ENCODE data around the gene MAD1L1. TPM values are rescaled to one million over a fixed set of nuclear protein-coding genes. Genes with fewer than 3 reads are reported as not detected.

Gene MAD1L1
- 12.7 TPM for polyA plus RNA-seq (2013, experiment 1 of 2)
- 12.2 TPM for polyA plus RNA-seq (2013, experiment 2 of 2)

- peak within 1 kb of the TSS; percentile 95 for H2AFZ ChIP-seq (ENCODE audit: low read depth, low read length)
- H4K8ac ChIP-seq (ENCODE audit: low read length), result peak within 1 kb of the TSS; percentile 63
- peak within 1 kb of the TSS; percentile 72 for H2AK5ac ChIP-seq (ENCODE audit: low read length, severe bottlenecking)
- peaks cover 7% of the 10 kb centered on the region for H3K4me1 ChIP-seq (ENCODE audit: control insufficient read depth, insufficient read depth, low read depth, low read length)
- H3K27me3 ChIP-seq (ENCODE audit: control insufficient read depth in 1 of 2, insufficient read depth in 1 of 2, low read length in 2 of 2), result no peaks in the 10 kb centered on the region
- H2BK15ac ChIP-seq (ENCODE audit: low read depth, poor library complexity, severe bottlenecking), result no peak within 1 kb of the TSS
- under 1% methylated on average over 63 of the region's 63 CpGs for whole genome bisulfite sequencing
- H2BK120ac ChIP-seq (ENCODE audit: low read depth, low read length), result peak within 1 kb of the TSS; percentile 75
- peak within 1 kb of the TSS; percentile 40 to 92 for H3K18ac ChIP-seq (ENCODE audit: low read depth in 1 of 2, low read length in 2 of 2)
- H3K27ac ChIP-seq (ENCODE audit: low read length, poor library complexity, severe bottlenecking), result peak within 1 kb of the TSS; percentile 61
- no peak within 1 kb of the TSS for H2BK5ac ChIP-seq (ENCODE audit: low read depth, low read length, poor library complexity, severe bottlenecking)
- peak within 1 kb of the TSS in 1 of 2 experiments; percentile 29 for H3K23ac ChIP-seq (ENCODE audit: low read length in 2 of 2)
- peak within 1 kb of the TSS; percentile 86 for H4K91ac ChIP-seq (ENCODE audit: low read length)
- H2BK12ac ChIP-seq (ENCODE audit: low read length in 2 of 2), result no peak within 1 kb of the TSS
- peak; percentile 92 for DNase-seq
- peak within 1 kb of the TSS; percentile 81 for H3K9ac ChIP-seq (ENCODE audit: low read length)
- H3K36me3 ChIP-seq (ENCODE audit: control insufficient read depth in 1 of 2, insufficient read depth in 2 of 2, low read depth in 1 of 2, low read length in 2 of 2), result peaks cover 42 to 43% of the 10 kb centered on the region in 2 experiments
- H3K79me1 ChIP-seq (replicated peaks; ENCODE audit: low read length, poor library complexity, severe bottlenecking), result peaks cover 29% of the 10 kb centered on the region
- H3K14ac ChIP-seq (ENCODE audit: low read length in 2 of 2), result no peak within 1 kb of the TSS
- H3K4me2 ChIP-seq (ENCODE audit: low read length, poor library complexity, severe bottlenecking), result peak within 1 kb of the TSS; percentile 84
- peak within 1 kb of the TSS; percentile 86 to 91 for H3K4me3 ChIP-seq (ENCODE audit: insufficient read depth in 1 of 2, low read depth in 1 of 2, low read length in 2 of 2)
- H3K4ac ChIP-seq (ENCODE audit: low read depth in 1 of 2, low read length in 2 of 2), result peak within 1 kb of the TSS; percentile 75 to 83
- H3K9me3 ChIP-seq (ENCODE audit: control insufficient read depth, low read length), result no peaks in the 10 kb centered on the region
Observed at GRCh38 chr7:2232766-2233520, at the start of gene MAD1L1. Gene MAD1L1 (minus strand): TSS chr7:2232945. CDS start chr7:2230133, 2,812 bp downstream.

- H3K36me3 ChIP-seq (ENCODE audit: control insufficient read depth in 1 of 2, insufficient read depth in 2 of 2, low read depth in 1 of 2, low read length in 2 of 2), result peaks cover 4 to 16% of the 10 kb centered on the region in 2 experiments
- H2BK120ac ChIP-seq (ENCODE audit: low read depth, low read length), result no peak overlapping the region
- peak overlapping the region; percentile 70 for H3K9ac ChIP-seq (ENCODE audit: low read length)
- no peak for DNase-seq
- no peak overlapping the region for H3K18ac ChIP-seq (ENCODE audit: low read depth in 1 of 2, low read length in 2 of 2)
- no peak overlapping the region for H3K14ac ChIP-seq (ENCODE audit: low read length in 2 of 2)
- no peak overlapping the region for H2BK15ac ChIP-seq (ENCODE audit: low read depth, poor library complexity, severe bottlenecking)
- H2BK5ac ChIP-seq (ENCODE audit: low read depth, low read length, poor library complexity, severe bottlenecking), result no peak overlapping the region
- H3K9me3 ChIP-seq (ENCODE audit: control insufficient read depth, low read length), result no peaks in the 10 kb centered on the region
- H3K4me3 ChIP-seq (ENCODE audit: insufficient read depth in 1 of 2, low read depth in 1 of 2, low read length in 2 of 2), result no peak overlapping the region
- no peak overlapping the region for H4K8ac ChIP-seq (ENCODE audit: low read length)
- H4K91ac ChIP-seq (ENCODE audit: low read length), result no peak overlapping the region
- peaks cover 28% of the 10 kb centered on the region for H3K79me1 ChIP-seq (replicated peaks; ENCODE audit: low read length, poor library complexity, severe bottlenecking)
- peaks cover 6% of the 10 kb centered on the region for H3K4me1 ChIP-seq (ENCODE audit: control insufficient read depth, insufficient read depth, low read depth, low read length)
- no peak overlapping the region for H2AK5ac ChIP-seq (ENCODE audit: low read length, severe bottlenecking)
- WGBS, result 81% methylated on average over 14 of the region's 14 CpGs
- no peak overlapping the region for H2BK12ac ChIP-seq (ENCODE audit: low read length in 2 of 2)
- H3K23ac ChIP-seq (ENCODE audit: low read length in 2 of 2), result peak overlapping the region in 1 of 2 experiments; percentile 74
- H2AFZ ChIP-seq (ENCODE audit: low read depth, low read length), result no peak overlapping the region
- H3K27me3 ChIP-seq (ENCODE audit: control insufficient read depth in 1 of 2, insufficient read depth in 1 of 2, low read length in 2 of 2), result no peaks in the 10 kb centered on the region
- H3K27ac ChIP-seq (ENCODE audit: low read length, poor library complexity, severe bottlenecking), result no peak overlapping the region
- no peak overlapping the region for H3K4me2 ChIP-seq (ENCODE audit: low read length, poor library complexity, severe bottlenecking)
- no peak overlapping the region for H3K4ac ChIP-seq (ENCODE audit: low read depth in 1 of 2, low read length in 2 of 2)
Observed at GRCh38 chr7:2282185-2282751, 49.5 kb upstream of the MAD1L1 start.

GRCh38 chr7:2281541-2281940 is 48.8 kb upstream of the MAD1L1 start:
- H3K14ac ChIP-seq (ENCODE audit: low read length in 2 of 2), result no peak overlapping the region
- no peak overlapping the region for H3K4me2 ChIP-seq (ENCODE audit: low read length, poor library complexity, severe bottlenecking)
- DNase-seq, result peak; percentile 7
- H2BK15ac ChIP-seq (ENCODE audit: low read depth, poor library complexity, severe bottlenecking), result no peak overlapping the region
- no peaks in the 10 kb centered on the region for H3K9me3 ChIP-seq (ENCODE audit: control insufficient read depth, low read length)
- H4K8ac ChIP-seq (ENCODE audit: low read length), result no peak overlapping the region
- H2BK5ac ChIP-seq (ENCODE audit: low read depth, low read length, poor library complexity, severe bottlenecking), result no peak overlapping the region
- H3K9ac ChIP-seq (ENCODE audit: low read length), result peak overlapping the region; percentile 70
- no peak overlapping the region for H2AK5ac ChIP-seq (ENCODE audit: low read length, severe bottlenecking)
- peaks cover 6% of the 10 kb centered on the region for H3K4me1 ChIP-seq (ENCODE audit: control insufficient read depth, insufficient read depth, low read depth, low read length)
- H3K36me3 ChIP-seq (ENCODE audit: control insufficient read depth in 1 of 2, insufficient read depth in 2 of 2, low read depth in 1 of 2, low read length in 2 of 2), result peaks cover 11 to 21% of the 10 kb centered on the region in 2 experiments
- H2BK120ac ChIP-seq (ENCODE audit: low read depth, low read length), result no peak overlapping the region
- no peak overlapping the region for H3K27ac ChIP-seq (ENCODE audit: low read length, poor library complexity, severe bottlenecking)
- whole genome bisulfite sequencing, result 94% methylated on average over 7 of the region's 9 CpGs
- no peaks in the 10 kb centered on the region for H3K27me3 ChIP-seq (ENCODE audit: control insufficient read depth in 1 of 2, insufficient read depth in 1 of 2, low read length in 2 of 2)
- no peak overlapping the region for H2AFZ ChIP-seq (ENCODE audit: low read depth, low read length)
- peaks cover 28% of the 10 kb centered on the region for H3K79me1 ChIP-seq (replicated peaks; ENCODE audit: low read length, poor library complexity, severe bottlenecking)
- H2BK12ac ChIP-seq (ENCODE audit: low read length in 2 of 2), result no peak overlapping the region
- no peak overlapping the region for H3K4ac ChIP-seq (ENCODE audit: low read depth in 1 of 2, low read length in 2 of 2)
- H3K4me3 ChIP-seq (ENCODE audit: insufficient read depth in 1 of 2, low read depth in 1 of 2, low read length in 2 of 2), result no peak overlapping the region
- H3K23ac ChIP-seq (ENCODE audit: low read length in 2 of 2), result no peak overlapping the region
- H3K18ac ChIP-seq (ENCODE audit: low read depth in 1 of 2, low read length in 2 of 2), result no peak overlapping the region
- H4K91ac ChIP-seq (ENCODE audit: low read length), result no peak overlapping the region

- Histone ChIP-seq H3K79me1 (replicated peaks; ENCODE audit: low read length, poor library complexity, severe bottlenecking) (peaks cover 30% of the 10 kb centered on the region), H2AFZ (ENCODE audit: low read depth, low read length) (no peak overlapping the region), H3K9me3 (ENCODE audit: control insufficient read depth, low read length) (no peaks in the 10 kb centered on the region), H3K36me3 (ENCODE audit: control insufficient read depth in 1 of 2, insufficient read depth in 2 of 2, low read depth in 1 of 2, low read length in 2 of 2) (peaks cover 11 to 27% of the 10 kb centered on the region in 2 experiments), H2BK12ac (ENCODE audit: low read length in 2 of 2) (no peak overlapping the region), H3K9ac (ENCODE audit: low read length) (no peak overlapping the region), H4K91ac (ENCODE audit: low read length) (no peak overlapping the region), H3K4me2 (ENCODE audit: low read length, poor library complexity, severe bottlenecking) (no peak overlapping the region), H2BK5ac (ENCODE audit: low read depth, low read length, poor library complexity, severe bottlenecking) (no peak overlapping the region), H3K4me1 (ENCODE audit: control insufficient read depth, insufficient read depth, low read depth, low read length) (peaks cover 6% of the 10 kb centered on the region), H2BK15ac (ENCODE audit: low read depth, poor library complexity, severe bottlenecking) (no peak overlapping the region), H3K23ac (ENCODE audit: low read length in 2 of 2) (no peak overlapping the region), H3K18ac (ENCODE audit: low read depth in 1 of 2, low read length in 2 of 2) (no peak overlapping the region), H3K14ac (ENCODE audit: low read length in 2 of 2) (no peak overlapping the region), H3K4ac (ENCODE audit: low read depth in 1 of 2, low read length in 2 of 2) (no peak overlapping the region), H3K27ac (ENCODE audit: low read length, poor library complexity, severe bottlenecking) (no peak overlapping the region), H2BK120ac (ENCODE audit: low read depth, low read length) (no peak overlapping the region), H3K27me3 (ENCODE audit: control insufficient read depth in 1 of 2, insufficient read depth in 1 of 2, low read length in 2 of 2) (no peaks in the 10 kb centered on the region), H2AK5ac (ENCODE audit: low read length, severe bottlenecking) (no peak overlapping the region), H3K4me3 (ENCODE audit: insufficient read depth in 1 of 2, low read depth in 1 of 2, low read length in 2 of 2) (no peak overlapping the region), H4K8ac (ENCODE audit: low read length) (no peak overlapping the region)
- peak; percentile 5 for DNase-seq
- WGBS, result 88% methylated on average over 1 of the region's 2 CpGs
Observed at GRCh38 chr7:2280424-2280823, 47.7 kb upstream of the MAD1L1 start.

Measured in mesenchymal stem cell (in vitro differentiated cells and primary cell).